Endothelial cell of umbilical vein (primary cell): ENCODE measurements around the gene CCSER1. TPM values are rescaled to one million over a fixed set of nuclear protein-coding genes. Genes with fewer than 3 reads are reported as not detected.
"Not testable (repeated sequence)": the region's sequence is repeated elsewhere in the genome, so short reads cannot be mapped to it uniquely, and the experiment has no call there.

Experiments
- BruUV-seq: library from RNA; stranded (reverse); fragments of 400-500 nt; replicated peaks from 2 replicates; lab custom pipeline; 2021; lab: Mats Ljungman, UMichigan
- CTCF ChIA-PET: fragments of 300-600, 350-600 bp; sonication (Branson Sonifier 250); formaldehyde crosslinking; loops from one replicate; lab custom pipeline; 2021; ENCODE audit warnings: antibody characterized with exemption, inconsistent platforms; lab: Charles Lee
- POLR2A ChIA-PET: fragments of 300-600, 350-600 bp; sonication (Branson Sonifier 250); formaldehyde crosslinking; loops from one replicate; lab custom pipeline; 2021; ENCODE audit warnings: antibody characterized with exemption, inconsistent platforms; lab: Charles Lee
- DNase-seq: peaks from one replicate; pipeline ENCODE4 v3.0.0-alpha.2; 2011; ENCODE audit warnings: low read depth, low spot score
- FAIRE-seq: peaks from 2 replicates; lab custom pipeline; 2011; peaks lifted over from hg19 to GRCh38; lab: Jason Lieb, UNC
- H2AFZ ChIP-seq: 2 replicates; pipeline ENCODE4 v1.6.0; 2012; ENCODE audit warnings: low read depth, low read length, control low read depth, inconsistent platforms
- H3K27ac ChIP-seq: 2 replicates; pipeline ENCODE4 v1.5.1; 2011; ENCODE audit warnings: low read depth, mild to moderate bottlenecking, control low read depth, low read length, moderate library complexity; ENCODE audit not compliant: insufficient read depth
- H3K27me3 ChIP-seq, 2 experiments: 2 replicates each; pipeline versions ENCODE4 v1.6.0 to v1.6.1; 2011; ENCODE audit warnings: low read length in 2 of 2, mixed read lengths in 1 of 2; ENCODE audit not compliant: control insufficient read depth in 2 of 2, insufficient read depth in 2 of 2
- H3K36me3 ChIP-seq, 2 experiments: 2 replicates in 1 of 2; 3 replicates in 1 of 2; pipeline ENCODE4 v1.5.1; 2011; ENCODE audit warnings: low read length in 2 of 2, mild to moderate bottlenecking in 1 of 2, moderate library complexity in 1 of 2; ENCODE audit not compliant: control insufficient read depth in 2 of 2, insufficient read depth in 2 of 2; ENCODE audit errors: extremely low read depth in 1 of 2
- H3K4me1 ChIP-seq: 3 replicates; pipeline ENCODE4 v1.5.1; 2011; ENCODE audit warnings: mild to moderate bottlenecking, low read length; ENCODE audit not compliant: control insufficient read depth, insufficient read depth; ENCODE audit errors: extremely low read depth
- H3K4me2 ChIP-seq: 2 replicates; pipeline ENCODE4 v1.6.1; 2011; ENCODE audit warnings: low read length, control low read depth, mixed read lengths; ENCODE audit not compliant: insufficient read depth
- H3K4me3 ChIP-seq, 3 experiments: fragments of 200-600 bp in 1 of 3; sonication (generic), shearing (Covaris generic) in 1 of 3; replicated peaks in 1 of 3; 2 replicates each; pipeline ENCODE4 v1.5.1; 2011 to 2016; ENCODE audit warnings: control low read depth in 3 of 3, low read length in 3 of 3, mild to moderate bottlenecking in 2 of 3, inconsistent platforms in 1 of 3, low read depth in 1 of 3, moderate library complexity in 1 of 3; ENCODE audit not compliant: insufficient read depth in 1 of 3
- H3K79me2 ChIP-seq: 2 replicates; pipeline ENCODE4 v1.6.0; 2012; ENCODE audit warnings: low read length, inconsistent platforms; ENCODE audit not compliant: control insufficient read depth, insufficient read depth
- H3K9ac ChIP-seq: replicated peaks from 2 replicates; pipeline ENCODE3; 2011; ENCODE audit warnings: low read length, control low read depth; ENCODE audit not compliant: insufficient read depth; ENCODE audit errors: extremely low read depth
- H3K9me1 ChIP-seq: replicated peaks from 3 replicates; pipeline ENCODE4 v1.6.0; 2011; ENCODE audit warnings: mild to moderate bottlenecking, low read length; ENCODE audit not compliant: control insufficient read depth, insufficient read depth; ENCODE audit errors: extremely low read depth
- H3K9me3 ChIP-seq: replicated peaks from 2 replicates; pipeline ENCODE4 v1.5.1; 2012; ENCODE audit warnings: low read length, inconsistent platforms; ENCODE audit not compliant: control insufficient read depth, insufficient read depth
- H4K20me1 ChIP-seq: replicated peaks from 2 replicates; pipeline ENCODE3; 2011; ENCODE audit warnings: mild to moderate bottlenecking, low read length; ENCODE audit not compliant: control insufficient read depth, insufficient read depth; ENCODE audit errors: extremely low read depth
- EZH2 ChIP-seq: IDR thresholded peaks from 2 replicates; pipeline ENCODE4 v1.6.1; 2012; ENCODE audit warnings: borderline replicate concordance, low read depth, mild to moderate bottlenecking, moderate library complexity, low read length, inconsistent platforms; ENCODE audit not compliant: severe bottlenecking
- FOS ChIP-seq: IDR thresholded peaks from 2 replicates; pipeline ENCODE4 v1.6.1; 2011; ENCODE audit warnings: mild to moderate bottlenecking, low read length, moderate library complexity, borderline replicate concordance; ENCODE audit not compliant: insufficient read depth
- JUN ChIP-seq: IDR thresholded peaks from 2 replicates; pipeline ENCODE4 v1.6.1; 2011; ENCODE audit warnings: borderline replicate concordance, low read depth; ENCODE audit not compliant: insufficient read length, insufficient read depth
- MYC ChIP-seq: IDR thresholded peaks from one replicate; pipeline ENCODE4 v1.6.1; 2011; ENCODE audit warnings: mild to moderate bottlenecking, low read depth, low read length
- POLR2AphosphoS5 ChIP-seq: IDR thresholded peaks from 2 replicates; pipeline ENCODE4 v1.6.1; 2012; ENCODE audit warnings: low read depth, mild to moderate bottlenecking, control low read depth, low read length, moderate library complexity; ENCODE audit not compliant: insufficient read depth
- dilution Hi-C: fragments of 300-500 bp; cut with MboI; formaldehyde crosslinking; loops from one replicate; pipeline ENCODE4 v1.15.0; 2019; ENCODE audit warnings: low sequenced_read_pairs; ENCODE audit not compliant: extremely low pct_ligation_motif_present
- intact Hi-C: fragments of 100-400 bp; cut with micrococcal nuclease; formaldehyde crosslinking; loops from one replicate; pipeline ENCODE4 v1.10.0; 2022
- polyA plus RNA-seq, 4 experiments: library from polyadenylated mRNA; depleted of rRNA in 3 of 4; stranded (reverse) in 3 of 4; unstranded in 1 of 4; fragments of >200 nt; gene quantifications; 2 replicates each; pipeline versions ENCODE4 v1.2.1 to v1.2.3, GENCODE V29; 2011 to 2012; ENCODE audit warnings: missing spikeins in 1 of 4
- total RNA-seq: library from RNA; stranded (reverse); gene quantifications from 2 replicates; pipeline ENCODE4 v1.2.3, GENCODE V29; 2021
- TF ChIP-seq, protein P1 (sequence below), 2 donors: IDR thresholded peaks; 1 replicate in 1 of 2; 2 replicates in 1 of 2; pipeline ENCODE4 v1.5.1; 2011; ENCODE audit warnings: low read length in 2 of 2, mild to moderate bottlenecking in 2 of 2, moderate library complexity in 2 of 2, control low read depth in 1 of 2, inconsistent platforms in 1 of 2, low read depth in 1 of 2; ENCODE audit not compliant: insufficient read depth in 1 of 2; ENCODE audit errors: extremely low read depth in 1 of 2

CCSER1 gene
- total and polyA plus RNA-seq, 2 donors (not counting 3 experiments of a cell fraction or from before 2014, with no cell fraction given) = 0.11 to 1.8 TPM

DNA sequence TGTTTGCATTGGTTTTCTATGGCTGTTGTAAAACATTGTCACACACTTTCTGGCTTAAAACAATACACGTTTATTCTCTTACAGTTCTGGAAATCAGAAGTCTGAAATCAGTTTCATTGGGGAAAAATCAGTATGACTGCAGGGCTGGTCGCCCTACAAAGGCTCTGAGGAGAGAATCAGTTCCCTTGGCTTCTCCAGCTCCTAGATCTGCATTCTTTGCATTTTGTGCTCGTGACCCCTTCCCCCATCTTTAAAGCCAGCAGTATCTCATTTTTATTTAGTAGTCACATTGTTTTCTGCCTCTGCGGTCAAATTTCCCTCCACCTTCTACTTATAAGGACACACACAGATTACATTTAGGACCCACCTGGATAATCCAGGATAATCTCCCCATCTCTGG, 1326.9 kb downstream of the CCSER1 start:
- no peaks in the 10 kb centered on the region for H3K9me3 ChIP-seq
- no peaks in the 10 kb centered on the region for H3K36me3 ChIP-seq
- H3K4me3 ChIP-seq = no peak overlapping the region
- H3K4me2 ChIP-seq = no peak overlapping the region
- no peak overlapping the region for H2AFZ ChIP-seq
- no peaks in the 10 kb centered on the region for H4K20me1 ChIP-seq
- H3K79me2 ChIP-seq = no peaks in the 10 kb centered on the region
- H3K27ac ChIP-seq = no peak overlapping the region
- CTCF ChIA-PET = no interaction called here
- dilution Hi-C loops = no loop called here
- DNase-seq (no peak), FAIRE-seq (no peak)
- POLR2A ChIA-PET = no interaction called here
- no peaks in the 10 kb centered on the region for H3K9me1 ChIP-seq
- no peak overlapping the region for H3K9ac ChIP-seq
- H3K4me1 ChIP-seq = no peaks in the 10 kb centered on the region
- H3K27me3 ChIP-seq = no peaks in the 10 kb centered on the region
- intact Hi-C loops = no loop called here
- no TSS peak for BruUV-seq
- no peak for TF ChIP-seq EZH2
- no peak for TF ChIP-seq JUN
- no peak for TF ChIP-seq POLR2AphosphoS5
- no peak for TF ChIP-seq FOS
- TF ChIP-seq, protein P1, sequence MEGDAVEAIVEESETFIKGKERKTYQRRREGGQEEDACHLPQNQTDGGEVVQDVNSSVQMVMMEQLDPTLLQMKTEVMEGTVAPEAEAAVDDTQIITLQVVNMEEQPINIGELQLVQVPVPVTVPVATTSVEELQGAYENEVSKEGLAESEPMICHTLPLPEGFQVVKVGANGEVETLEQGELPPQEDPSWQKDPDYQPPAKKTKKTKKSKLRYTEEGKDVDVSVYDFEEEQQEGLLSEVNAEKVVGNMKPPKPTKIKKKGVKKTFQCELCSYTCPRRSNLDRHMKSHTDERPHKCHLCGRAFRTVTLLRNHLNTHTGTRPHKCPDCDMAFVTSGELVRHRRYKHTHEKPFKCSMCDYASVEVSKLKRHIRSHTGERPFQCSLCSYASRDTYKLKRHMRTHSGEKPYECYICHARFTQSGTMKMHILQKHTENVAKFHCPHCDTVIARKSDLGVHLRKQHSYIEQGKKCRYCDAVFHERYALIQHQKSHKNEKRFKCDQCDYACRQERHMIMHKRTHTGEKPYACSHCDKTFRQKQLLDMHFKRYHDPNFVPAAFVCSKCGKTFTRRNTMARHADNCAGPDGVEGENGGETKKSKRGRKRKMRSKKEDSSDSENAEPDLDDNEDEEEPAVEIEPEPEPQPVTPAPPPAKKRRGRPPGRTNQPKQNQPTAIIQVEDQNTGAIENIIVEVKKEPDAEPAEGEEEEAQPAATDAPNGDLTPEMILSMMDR (IDR thresholded peaks at IDR 0.05; ENCODE audit: extremely low read depth in 1 of 2, insufficient read depth in 1 of 2, low read depth in 1 of 2, low read length in 2 of 2) = no peak
- no peak for TF ChIP-seq MYC

DNA sequence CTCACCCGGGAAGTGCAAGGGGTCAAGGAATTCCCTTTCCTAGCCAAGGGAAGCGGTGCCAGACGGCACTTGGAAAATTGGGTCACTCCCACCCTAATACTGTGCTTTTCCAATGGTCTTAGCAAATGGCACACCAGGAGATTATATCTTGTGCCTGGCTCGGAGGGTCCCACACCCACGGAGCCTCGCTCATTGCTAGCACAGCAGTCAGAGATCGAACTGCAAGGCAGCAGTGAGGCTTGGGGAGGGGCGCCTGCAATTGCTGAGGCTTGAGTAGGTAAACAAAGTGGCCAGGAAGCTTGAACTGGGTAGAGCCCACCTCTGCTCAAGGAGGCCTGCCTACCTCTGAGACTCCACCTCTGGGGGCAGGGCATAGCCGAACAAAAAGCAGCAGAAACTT, 1335.4 kb downstream of the CCSER1 start:
- dilution Hi-C loops, CTCF ChIA-PET, DNase-seq: not testable (repeated sequence)

More for the DNA sequence above, 1335.4 kb downstream of the CCSER1 start:
- H3K4me2 ChIP-seq, H3K27ac ChIP-seq, BruUV-seq, H3K9me3 ChIP-seq, intact Hi-C loops, H3K4me1 ChIP-seq, H4K20me1 ChIP-seq, H2AFZ ChIP-seq, H3K9me1 ChIP-seq, H3K79me2 ChIP-seq, H3K4me3 ChIP-seq, H3K27me3 ChIP-seq, H3K36me3 ChIP-seq, FAIRE-seq, H3K9ac ChIP-seq, POLR2A ChIA-PET: not testable (repeated sequence)
